Osteoblast (primary cell): Measurements from ENCODE around the gene TALDO1. TPM values are rescaled to one million over a fixed set of nuclear protein-coding genes. Genes with fewer than 3 reads are reported as not detected.

ENCODE experiments used
- DNase-seq: peaks from one replicate; pipeline ENCODE4 v3.0.0; 2011; ENCODE audit warnings: low spot score, mixed read lengths; ENCODE audit not compliant: insufficient read length; ENCODE audit errors: missing footprints
- H2AFZ ChIP-seq: 2 replicates; pipeline ENCODE4 v1.6.0; 2011; ENCODE audit warnings: mild to moderate bottlenecking, low read length
- H3K27ac ChIP-seq: 2 replicates; pipeline ENCODE4 v1.5.1; 2011; ENCODE audit warnings: mild to moderate bottlenecking, low read depth, low read length, moderate library complexity
- H3K27me3 ChIP-seq: 2 replicates; pipeline ENCODE4 v1.6.0; 2012; ENCODE audit warnings: mild to moderate bottlenecking, control low read depth, inconsistent platforms, low read length, moderate library complexity; ENCODE audit not compliant: insufficient read depth
- H3K36me3 ChIP-seq: 2 replicates; pipeline ENCODE4 v1.5.1; 2011; ENCODE audit warnings: mild to moderate bottlenecking, low read length, control low read depth, moderate library complexity; ENCODE audit not compliant: insufficient read depth
- H3K4me1 ChIP-seq: 2 replicates; pipeline ENCODE4 v1.5.1; 2011; ENCODE audit warnings: mild to moderate bottlenecking, low read length, control low read depth, moderate library complexity; ENCODE audit not compliant: insufficient read depth
- H3K4me2 ChIP-seq: 2 replicates; pipeline ENCODE4 v1.6.0; 2011; ENCODE audit warnings: mild to moderate bottlenecking, low read length; ENCODE audit not compliant: insufficient read depth
- H3K4me3 ChIP-seq: fragments of 200-600 bp; sonication (generic); 3 replicates; pipeline ENCODE4 v1.5.1; 2012; ENCODE audit warnings: mild to moderate bottlenecking, low read length, inconsistent platforms; ENCODE audit not compliant: insufficient read depth
- H3K79me2 ChIP-seq: 2 replicates; pipeline ENCODE4 v1.6.0; 2012; ENCODE audit warnings: mild to moderate bottlenecking, low read length, control low read depth, inconsistent platforms; ENCODE audit not compliant: insufficient read depth
- H3K9me3 ChIP-seq: 2 replicates; pipeline ENCODE4 v1.5.1; 2011; ENCODE audit warnings: low read depth, low read length, control low read depth
- H4K20me1 ChIP-seq: 2 replicates; pipeline ENCODE4 v1.6.0; 2012; ENCODE audit warnings: mild to moderate bottlenecking, low read length, control low read depth; ENCODE audit not compliant: insufficient read depth
- CTCF ChIP-seq: IDR thresholded peaks from 2 replicates; pipeline ENCODE4 v1.5.1; 2011; ENCODE audit warnings: mild to moderate bottlenecking, low read depth, low read length, moderate library complexity; ENCODE audit errors: extremely low read depth
- total RNA-seq: library from RNA; depleted of rRNA; stranded (reverse); fragments of >200 nt; gene quantifications from 2 replicates; pipeline ENCODE4 v1.2.3, GENCODE V29; 2012

The TALDO1 gene
- total RNA-seq, 1 donor: 204 TPM

- peak; percentile 98 for DNase-seq
- Histone ChIP-seq H4K20me1 (no peaks in the 10 kb centered on the region), H3K4me1 (peaks cover 19% of the 10 kb centered on the region), H3K4me2 (peak overlapping the region; percentile 84), H3K9me3 (no peaks in the 10 kb centered on the region), H3K27me3 (no peaks in the 10 kb centered on the region), H2AFZ (peak overlapping the region; percentile 65), H3K4me3 (peak overlapping the region; percentile 78), H3K36me3 (no peaks in the 10 kb centered on the region), H3K79me2 (peaks cover 11% of the 10 kb centered on the region), H3K27ac (no peak overlapping the region)
- TF ChIP-seq CTCF: no peak
These were observed 40.8 kb upstream of the TALDO1 start for GRCh38 chr11:706439-706956.

DNA sequence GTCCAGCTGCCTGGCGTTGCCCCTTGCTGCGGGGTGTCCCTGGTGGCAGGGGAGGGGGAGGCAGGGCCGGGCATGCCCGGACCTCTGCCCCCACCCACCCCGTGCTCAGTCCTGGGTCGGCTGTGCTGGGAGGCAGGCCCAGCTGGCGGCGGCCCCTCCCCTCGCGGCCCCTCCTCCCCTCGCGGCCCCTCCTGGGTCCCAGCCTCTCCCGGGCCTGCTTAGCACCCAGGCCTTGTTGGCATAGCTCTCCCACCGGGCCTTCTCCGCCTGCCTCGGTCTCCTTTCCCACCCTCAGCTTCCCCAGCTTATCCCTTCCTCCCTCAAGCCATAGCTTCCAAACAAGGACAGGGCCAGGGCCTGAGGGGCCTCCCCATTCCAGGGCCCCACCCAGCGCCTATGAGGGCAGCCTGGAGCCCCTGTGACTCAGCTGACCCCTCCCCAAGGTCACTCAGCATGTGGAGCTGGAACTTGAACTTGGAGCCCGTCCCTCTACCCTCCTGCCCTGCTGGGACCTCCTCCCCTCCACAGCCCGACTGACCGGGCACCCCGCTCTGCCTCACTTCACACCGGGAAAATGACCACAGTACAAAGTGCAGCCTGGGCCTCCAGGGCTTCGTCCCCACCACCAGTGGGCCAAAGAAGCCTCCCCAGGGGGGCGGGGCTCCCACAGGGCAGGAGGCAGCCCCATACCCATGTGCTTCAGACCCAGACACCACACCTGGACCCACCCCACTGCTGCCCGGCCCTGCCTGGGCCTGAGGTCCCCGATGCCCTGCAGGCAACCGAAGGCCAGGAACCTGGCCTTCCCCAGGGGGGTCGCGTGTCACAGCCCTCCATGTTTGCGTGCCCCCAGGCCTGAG is 40.1 kb upstream of the TALDO1 start:
- Histone ChIP-seq H3K9me3 (no peaks in the 10 kb centered on the region), H3K4me3 (peak overlapping the region; percentile 78), H4K20me1 (no peaks in the 10 kb centered on the region), H3K27ac (no peak overlapping the region), H3K79me2 (peaks cover 6% of the 10 kb centered on the region), H2AFZ (peak overlapping the region; percentile 65), H3K27me3 (no peaks in the 10 kb centered on the region), H3K36me3 (no peaks in the 10 kb centered on the region), H3K4me2 (peak overlapping the region; percentile 84), H3K4me1 (peaks cover 19% of the 10 kb centered on the region)
- TF ChIP-seq CTCF: no peak
- DNase-seq: peak; percentile 95

- Histone ChIP-seq H3K4me1 (peaks cover 12% of the 10 kb centered on the region), H3K27me3 (no peaks in the 10 kb centered on the region), H3K4me2 (no peak overlapping the region), H3K27ac (no peak overlapping the region), H3K4me3 (no peak overlapping the region), H4K20me1 (no peaks in the 10 kb centered on the region), H3K79me2 (peaks cover 2% of the 10 kb centered on the region), H3K9me3 (no peaks in the 10 kb centered on the region), H2AFZ (no peak overlapping the region), H3K36me3 (no peaks in the 10 kb centered on the region)
- DNase-seq: peak; percentile 72
- TF ChIP-seq CTCF: no peak
These were observed 39.3 kb upstream of the TALDO1 start for GRCh38 chr11:707817-708420.

DNA sequence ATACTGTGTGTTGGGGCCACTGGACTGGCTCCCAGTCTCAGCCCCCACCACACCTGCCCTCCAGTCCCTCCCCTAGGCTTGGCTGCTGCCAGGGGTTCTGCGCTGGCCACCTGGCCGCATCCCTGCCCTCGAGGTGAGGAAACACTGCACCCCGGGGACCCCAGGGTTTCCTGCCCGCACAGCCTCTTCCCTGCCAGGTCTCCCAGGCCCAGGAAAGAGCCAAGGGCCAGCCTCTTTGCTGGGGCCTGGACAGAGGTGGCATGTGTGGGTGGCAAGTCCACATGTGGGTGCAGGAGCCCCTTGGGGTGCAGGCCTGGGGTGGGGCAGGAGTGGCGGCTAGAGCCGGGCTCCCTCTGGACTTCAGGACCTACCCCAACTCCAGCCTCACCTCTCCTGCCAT is 38.8 kb upstream of the TALDO1 start:
- no peak overlapping the region for H2AFZ ChIP-seq
- no peaks in the 10 kb centered on the region for H3K9me3 ChIP-seq
- no peak overlapping the region for H3K27ac ChIP-seq
- TF ChIP-seq CTCF: no peak
- no peak overlapping the region for H3K4me3 ChIP-seq
- H3K27me3 ChIP-seq: no peaks in the 10 kb centered on the region
- H3K79me2 ChIP-seq: peaks cover 2% of the 10 kb centered on the region
- DNase-seq: peak; percentile 88
- no peak overlapping the region for H3K4me2 ChIP-seq
- H3K4me1 ChIP-seq: peaks cover 10% of the 10 kb centered on the region
- H3K36me3 ChIP-seq: no peaks in the 10 kb centered on the region
- no peaks in the 10 kb centered on the region for H4K20me1 ChIP-seq
